ENCODE measurements around the gene RGS9.
"Not testable (repeated sequence)": the region's sequence is repeated elsewhere in the genome, so short reads cannot be mapped to it uniquely, and the experiment has no call there.

RGS9 gene

DNA sequence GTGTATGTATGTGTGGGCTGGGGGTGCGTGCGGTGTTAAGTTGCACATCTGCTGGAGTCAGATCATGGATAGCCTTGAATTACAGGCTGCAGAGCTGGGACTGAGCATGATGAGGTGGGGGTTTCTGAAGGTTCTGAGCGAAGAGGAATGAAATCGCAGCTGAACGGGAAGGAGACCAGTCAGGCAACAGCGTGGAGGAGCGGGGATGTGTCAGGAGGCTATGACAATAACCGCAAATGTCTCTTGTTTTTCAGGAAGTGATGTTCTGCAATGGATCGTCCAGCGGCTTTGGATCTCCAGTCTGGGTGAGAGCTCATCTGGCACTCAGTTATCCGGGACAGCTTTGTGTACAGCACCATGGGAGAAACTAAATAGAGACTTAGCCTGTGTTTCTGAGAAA is 20.9 kb downstream of the RGS9 start:
- DNase-seq: no peak

GRCh38 chr17:65158622-65159021 is 21.5 kb downstream of the RGS9 start:
- no peak for DNase-seq

GRCh38 chr17:65160516-65160915 is 23.3 kb downstream of the RGS9 start:
- DNase-seq: no peak

DNA sequence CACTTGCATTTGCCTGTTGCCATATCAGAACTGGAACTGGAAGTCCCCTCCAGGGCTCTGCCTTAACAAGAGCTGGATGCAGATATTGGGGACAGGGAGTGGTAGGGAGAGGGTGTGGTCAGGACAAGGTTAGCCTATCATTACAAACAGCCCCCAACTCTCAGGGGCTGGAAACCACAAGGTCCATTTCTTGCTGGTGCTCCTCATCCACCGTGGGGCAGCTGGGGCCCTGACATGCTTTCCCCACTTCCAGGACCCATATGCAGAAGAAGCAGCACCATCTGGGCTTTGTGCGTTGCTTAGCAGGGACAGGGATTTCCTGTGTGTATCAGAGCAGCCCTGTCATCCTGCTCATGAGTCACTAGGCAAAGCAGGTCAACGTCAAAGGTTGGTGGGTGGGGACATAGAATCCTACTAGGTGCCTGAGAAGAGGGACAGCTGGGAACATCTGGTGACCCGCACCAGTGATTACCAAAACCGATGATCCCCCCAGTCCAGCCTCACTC is 26.9 kb downstream of the RGS9 start:
- DNase-seq: peak; percentile 10 to 57

- DNase-seq: no peak
Measured at GRCh38 chr17:65166787-65167186, 29.6 kb downstream of the RGS9 start.

GRCh38 chr17:65167566-65167965 is 30.4 kb downstream of the RGS9 start:
- no peak for DNase-seq

- no peak for DNase-seq
Measured at GRCh38 chr17:65169691-65170090, 32.5 kb downstream of the RGS9 start.

DNA sequence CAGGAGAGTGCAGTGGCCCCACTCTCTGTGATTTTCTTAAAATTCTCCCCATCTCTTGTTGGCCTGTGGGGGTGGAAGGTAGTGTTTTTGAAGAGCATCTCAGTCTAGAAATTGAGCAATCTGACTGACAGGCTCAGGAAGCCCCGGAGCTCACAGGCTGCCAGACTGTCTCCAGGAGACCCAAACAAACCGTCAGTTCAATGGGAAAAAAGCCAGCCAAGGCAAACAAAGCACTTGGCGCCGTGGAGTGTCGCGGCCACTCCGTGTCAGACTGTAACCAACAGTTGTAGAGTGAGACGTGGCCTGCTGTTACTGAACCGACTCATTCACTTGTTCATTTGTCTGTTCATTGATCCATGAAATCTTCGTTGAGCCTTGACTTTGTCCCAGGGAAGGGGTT is 33.7 kb downstream of the RGS9 start:
- DNase-seq: no peak

DNA sequence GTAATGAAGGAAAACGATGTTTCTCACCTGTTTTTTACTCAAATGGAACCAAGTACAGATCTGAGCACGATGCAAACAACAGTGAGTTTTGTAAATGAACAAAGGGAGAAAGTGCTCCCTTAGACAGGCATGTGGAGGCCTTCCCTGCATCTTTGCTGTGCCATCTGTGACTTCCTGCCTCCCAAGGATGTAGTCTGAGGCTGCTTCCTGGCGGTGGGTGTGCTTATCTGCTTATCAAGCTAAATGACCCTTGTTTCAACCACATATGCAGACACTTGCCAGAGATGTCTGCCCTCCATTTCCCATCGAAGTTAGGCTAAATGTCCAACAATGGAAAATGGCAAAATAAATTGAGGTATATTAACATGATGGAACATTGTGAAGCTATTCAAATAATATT is 34.6 kb downstream of the RGS9 start:
- no peak for DNase-seq

DNA sequence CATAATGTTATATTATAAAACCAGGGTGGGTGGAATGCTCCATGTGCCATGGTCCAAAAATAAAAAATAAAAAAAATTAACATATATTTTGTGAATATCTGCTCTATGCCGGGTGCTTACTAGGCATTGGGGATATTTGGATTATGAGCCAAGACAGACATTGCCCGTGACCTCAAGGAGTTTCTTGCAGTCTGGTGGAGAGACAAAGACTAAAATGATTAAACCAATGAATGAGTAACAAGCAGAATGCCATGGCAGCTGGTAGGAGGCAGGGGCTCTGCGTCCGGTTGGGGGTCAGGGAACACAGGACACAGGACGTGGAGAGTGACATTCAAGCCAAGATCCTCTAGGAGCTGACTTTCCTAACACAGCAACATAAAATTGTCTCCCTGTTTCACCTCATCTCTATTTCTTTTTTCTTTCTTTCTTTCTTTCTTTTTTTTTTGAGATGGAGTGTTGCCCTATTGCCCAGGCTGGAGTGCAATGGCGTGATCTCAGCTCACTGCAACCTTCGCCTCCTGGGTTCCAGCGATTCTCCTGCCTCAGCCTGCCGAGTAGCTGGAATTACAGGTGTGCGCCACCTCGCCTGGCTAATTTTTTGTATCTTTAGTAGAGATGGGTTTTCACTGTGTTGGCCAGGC is 35.4 kb downstream of the RGS9 start:
- no peak for DNase-seq

DNA sequence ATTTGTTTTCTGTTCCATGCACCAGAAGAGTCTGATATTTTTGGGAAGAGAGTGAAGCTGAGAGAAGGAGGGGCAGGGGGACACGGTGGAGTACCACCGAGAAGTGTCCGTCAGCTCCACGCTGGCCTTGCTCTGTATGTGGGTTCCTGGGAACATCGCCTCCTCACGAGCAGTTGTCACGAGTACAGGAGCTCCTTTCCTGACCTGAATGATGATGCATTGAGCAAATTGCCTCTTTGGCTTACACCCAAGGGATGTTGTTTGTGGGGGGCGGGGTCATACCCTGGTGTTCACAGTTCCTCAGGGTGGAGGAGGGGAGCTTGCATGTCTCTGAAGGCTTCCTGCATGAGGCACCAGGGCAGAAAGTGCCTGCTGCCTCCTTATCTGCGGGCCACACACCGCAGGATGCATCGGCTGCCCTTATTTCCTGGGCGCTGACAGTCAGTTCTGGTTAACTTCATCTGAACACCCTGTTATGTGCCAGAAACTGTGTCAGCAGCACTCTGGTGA is 36.2 kb downstream of the RGS9 start:
- DNase-seq: peak; percentile 13 to 57

DNA sequence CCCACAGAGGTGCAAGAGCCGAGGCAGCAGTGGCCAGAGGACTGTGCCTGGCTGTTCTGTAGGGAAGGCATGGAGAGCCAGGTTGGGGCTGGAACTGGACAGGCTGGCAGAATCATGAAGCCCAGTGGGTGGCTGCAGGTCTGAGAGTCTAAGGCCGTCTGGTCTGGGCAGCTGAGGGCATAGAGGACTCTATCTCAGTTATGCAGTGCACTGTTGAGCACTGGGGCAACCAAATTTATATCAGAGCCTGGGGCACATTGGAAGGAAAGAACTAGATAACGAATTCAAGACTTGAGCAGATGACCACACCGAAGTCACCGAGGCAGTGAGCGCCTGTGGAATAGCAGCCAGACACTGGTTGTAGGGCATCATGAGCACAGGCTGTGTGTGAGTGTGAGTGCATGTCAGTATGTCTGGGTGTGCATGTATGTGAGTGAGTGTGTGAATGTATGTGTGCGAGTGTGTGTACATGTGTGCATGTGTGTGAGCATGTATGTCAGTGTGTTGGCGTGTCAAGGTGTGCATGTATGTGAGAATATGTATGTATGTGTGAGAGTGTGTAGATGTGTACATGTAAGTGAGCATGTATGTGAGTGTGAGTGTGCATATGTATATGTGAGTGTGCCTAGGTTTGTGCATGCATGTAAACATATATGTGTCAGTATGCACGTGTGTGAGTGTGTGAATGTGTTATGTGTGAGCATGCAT is 37.0 kb downstream of the RGS9 start:
- no peak for DNase-seq

DNA sequence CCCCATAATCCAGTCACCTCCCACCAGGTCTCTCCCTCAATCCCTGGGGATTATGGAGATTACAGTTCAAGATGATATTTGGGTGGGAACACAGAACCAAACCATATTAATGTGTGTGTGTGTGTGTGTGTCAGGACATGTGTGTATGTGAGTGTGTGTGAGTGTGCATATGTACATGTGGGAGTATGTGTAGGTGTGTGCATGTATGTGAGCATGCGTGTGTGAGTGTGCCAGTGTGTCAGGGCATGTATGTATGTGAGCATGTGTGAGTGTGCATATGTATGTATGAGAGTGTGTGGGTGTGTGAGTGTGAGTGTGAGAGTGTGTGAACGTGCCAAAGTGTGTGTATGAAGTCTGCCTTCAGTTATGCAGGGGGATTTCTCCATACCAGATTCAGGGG is 37.8 kb downstream of the RGS9 start:
- DNase-seq: no peak

DNA sequence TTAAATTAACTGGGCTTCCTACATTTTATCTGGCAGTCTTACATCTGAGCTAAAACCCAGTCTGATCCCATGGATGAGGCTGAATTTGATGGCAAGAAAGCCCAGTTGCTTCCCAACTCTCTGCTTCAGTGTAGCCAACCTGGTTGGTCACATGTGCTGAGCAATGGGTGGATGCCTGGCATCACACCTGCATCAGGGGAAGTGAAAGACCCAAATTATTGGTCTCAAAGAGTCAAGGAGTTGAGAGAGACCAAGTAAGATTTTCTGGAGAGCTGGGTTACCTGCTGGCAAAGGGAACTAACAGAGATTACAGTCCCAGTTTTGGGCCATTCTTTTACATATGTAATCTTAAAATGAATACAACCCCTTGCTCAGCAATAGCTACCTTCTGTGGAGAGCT is 38.8 kb downstream of the RGS9 start:
- DNase-seq: no peak

DNA sequence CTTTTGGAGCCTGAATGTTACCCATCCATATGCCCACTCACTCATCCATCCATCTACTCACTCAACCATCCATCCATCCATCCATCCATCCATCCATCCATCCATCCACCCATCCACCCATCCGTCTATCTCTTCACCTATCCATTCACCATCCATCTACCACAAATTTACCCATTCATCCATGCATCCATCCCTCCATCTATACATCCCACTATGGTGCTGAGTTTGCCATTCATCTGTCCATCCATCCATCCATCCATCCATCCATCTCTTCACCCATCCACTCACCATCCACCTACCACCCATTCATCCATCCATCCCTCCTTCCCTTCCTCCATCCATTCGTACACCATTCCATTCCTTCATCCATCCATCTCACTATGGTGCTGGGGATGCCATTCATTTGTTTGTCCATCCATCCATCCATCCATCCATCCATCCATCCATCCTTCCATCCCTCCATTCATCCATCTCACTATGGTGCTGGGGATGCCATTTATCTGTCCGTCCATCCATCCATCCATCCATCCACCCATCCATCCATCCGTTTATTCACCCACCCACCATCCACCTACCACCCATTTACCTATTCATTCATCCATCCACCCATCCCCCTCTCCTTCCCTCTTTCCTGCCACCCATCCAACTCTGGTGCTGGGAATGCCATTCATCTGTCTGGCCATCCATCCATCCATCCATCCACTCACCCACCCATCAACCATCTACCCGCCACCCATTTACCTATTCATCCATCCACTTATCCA is 39.7 kb downstream of the RGS9 start:
- no peak for DNase-seq

DNA sequence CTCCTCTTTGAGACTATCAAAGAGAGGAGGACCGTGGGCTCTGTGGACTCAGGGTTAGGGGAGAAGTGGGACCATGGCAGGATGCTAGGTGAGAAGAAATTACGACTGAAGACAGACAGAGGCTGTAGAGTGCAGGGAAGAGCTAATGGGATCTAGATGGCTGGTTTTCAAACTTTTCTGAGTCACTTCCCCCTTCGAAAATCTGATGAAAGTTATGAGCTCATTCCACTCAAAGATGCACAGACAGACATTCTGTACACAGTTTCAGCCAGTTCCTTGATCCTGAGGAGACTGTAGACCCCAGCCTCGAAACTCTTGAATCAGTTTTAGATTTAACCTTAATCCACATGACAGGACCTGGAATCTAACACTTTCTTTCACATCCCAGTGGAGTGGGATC is 40.7 kb downstream of the RGS9 start:
- DNase-seq: no peak

- DNase-seq: not testable (repeated sequence)
Measured at GRCh38 chr17:65180276-65180675, 43.1 kb downstream of the RGS9 start.

GRCh38 chr17:65180752-65181236 is 43.6 kb downstream of the RGS9 start:
- not testable (repeated sequence) for DNase-seq

- DNase-seq: peak in 1 of 2 experiments; percentile 24
Measured at GRCh38 chr17:65181237-65182061, 44.3 kb downstream of the RGS9 start.

GRCh38 chr17:65182233-65182632 is 45.1 kb downstream of the RGS9 start:
- DNase-seq: no peak

DNA sequence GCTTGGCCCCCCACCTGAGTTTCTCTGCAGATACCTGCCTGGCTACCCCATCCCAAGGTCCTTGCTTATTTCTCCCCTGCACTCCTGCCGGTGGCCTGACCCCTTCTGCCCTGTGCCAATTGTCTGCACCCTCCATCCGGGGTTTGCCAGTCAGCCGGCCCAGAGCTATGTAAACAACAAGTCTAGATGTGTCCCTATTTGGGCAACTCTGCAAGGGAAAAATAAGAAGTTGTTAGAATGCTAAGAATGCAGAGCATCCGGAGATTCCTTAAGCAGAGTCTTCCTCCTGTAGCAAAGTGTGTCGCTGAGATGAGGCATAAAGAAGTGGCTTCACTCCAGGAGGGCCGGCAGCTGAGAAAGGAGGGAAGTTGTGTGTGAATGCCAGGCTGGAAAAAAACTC is 46.6 kb downstream of the RGS9 start:
- no peak for DNase-seq

- no peak for DNase-seq
Measured at GRCh38 chr17:65184235-65184959, 47.2 kb downstream of the RGS9 start.

All from stimulated activated CD4-positive, alpha-beta T cell treated with anti-CD3 and anti-CD28 coated beads, Interleukin-4, amount 100 ng/mL, for 4 hours (primary cell).